HepG2 (cell line): Measurements from ENCODE around the gene CDAN1. TPM values are rescaled to one million over a fixed set of nuclear protein-coding genes. Genes with fewer than 3 reads are reported as not detected.

ENCODE experiments used
- CCAR2 ChIP-seq: fragments of 200-400 bp; formaldehyde crosslinking; optimal IDR thresholded peaks from 2 replicates; pipeline ENCODE3; 2018; ENCODE audit warnings: low read depth, mild to moderate bottlenecking, low read length, moderate library complexity
- ESRRA ChIP-seq: sonication (generic); formaldehyde crosslinking; IDR thresholded peaks from 2 replicates; pipeline ENCODE4 v1.5.1; 2020; ENCODE audit warnings: mild to moderate bottlenecking, low read depth, missing genetic modification reagents
- HNRNPH1 ChIP-seq: fragments of 200-400 bp; formaldehyde crosslinking; optimal IDR thresholded peaks from 2 replicates; pipeline ENCODE3; 2017; ENCODE audit warnings: mild to moderate bottlenecking, low read depth, low read length
- NCOA1 ChIP-seq: sonication (generic); formaldehyde crosslinking; IDR thresholded peaks from 2 replicates; pipeline ENCODE4 v1.9.0; 2021; ENCODE audit warnings: missing genetic modification reagents
- NCOR1 ChIP-seq: fragments of 200-600 bp; sonication (generic); IDR thresholded peaks from 2 replicates; pipeline ENCODE4 v1.7.0; 2017; ENCODE audit warnings: antibody characterized with exemption, low read length, borderline replicate concordance
- NFIC ChIP-seq: IDR thresholded peaks from 2 replicates; pipeline ENCODE4 v1.6.1; 2012; ENCODE audit warnings: mild to moderate bottlenecking, low read length, inconsistent platforms
- NKX3-1 ChIP-seq: sonication (generic); formaldehyde crosslinking; IDR thresholded peaks from 2 replicates; pipeline ENCODE4 v1.5.0; 2020; ENCODE audit warnings: missing genetic modification reagents
- PHF21A ChIP-seq: sonication (generic); formaldehyde crosslinking; IDR thresholded peaks from 2 replicates; pipeline ENCODE4 v1.5.0; 2020; ENCODE audit warnings: mild to moderate bottlenecking, missing genetic modification reagents
- POLR2AphosphoS5 ChIP-seq: IDR thresholded peaks from 2 replicates; pipeline ENCODE4 v1.6.1; 2012; ENCODE audit warnings: low read depth, low read length
- SMAD1 ChIP-seq: sonication (generic); formaldehyde crosslinking; IDR thresholded peaks from 2 replicates; pipeline ENCODE4 v1.4.0; 2020; ENCODE audit warnings: missing genetic modification reagents, low read depth, mild to moderate bottlenecking, borderline replicate concordance
- TBX3 ChIP-seq: fragments of 450-650 bp; IDR thresholded peaks from 2 replicates; pipeline ENCODE4 v1.6.1; 2017; ENCODE audit warnings: antibody characterized with exemption, mild to moderate bottlenecking, inconsistent platforms, borderline replicate concordance
- ZKSCAN5 ChIP-seq: sonication (generic); formaldehyde crosslinking; IDR thresholded peaks from 2 replicates; pipeline ENCODE4 v1.5.1; 2020; ENCODE audit warnings: mild to moderate bottlenecking, missing genetic modification reagents
- ZMYM2 ChIP-seq: sonication (generic); formaldehyde crosslinking; IDR thresholded peaks from 2 replicates; pipeline ENCODE4 v1.8.0; 2022; ENCODE audit warnings: mild to moderate bottlenecking, missing genetic modification reagents
- ZNF124 ChIP-seq: sonication (generic); formaldehyde crosslinking; IDR thresholded peaks from 2 replicates; pipeline ENCODE4 v1.4.0; 2020; ENCODE audit warnings: missing genetic modification reagents
- ZNF263 ChIP-seq: sonication (generic); formaldehyde crosslinking; IDR thresholded peaks from 2 replicates; pipeline ENCODE4 v1.4.0; 2020; ENCODE audit warnings: missing genetic modification reagents
- ZNF430 ChIP-seq: sonication (generic); formaldehyde crosslinking; IDR thresholded peaks from 2 replicates; pipeline ENCODE4 v1.9.0; 2021; ENCODE audit warnings: mild to moderate bottlenecking, missing genetic modification reagents
- ZNF549 ChIP-seq: sonication (generic); formaldehyde crosslinking; IDR thresholded peaks from 2 replicates; pipeline ENCODE4 v1.5.0; 2020; ENCODE audit warnings: missing genetic modification reagents
- ZNF598 ChIP-seq: sonication (generic); formaldehyde crosslinking; IDR thresholded peaks from 2 replicates; pipeline ENCODE4 v1.5.1; 2020; ENCODE audit warnings: mild to moderate bottlenecking, missing genetic modification reagents, borderline replicate concordance
- ZNF678 ChIP-seq: sonication (generic); formaldehyde crosslinking; IDR thresholded peaks from 2 replicates; pipeline ENCODE4 v1.4.0; 2020; ENCODE audit warnings: mild to moderate bottlenecking, missing genetic modification reagents
- polyA plus RNA-seq, 8 experiments: library from polyadenylated mRNA; depleted of rRNA in 3 of 8; stranded (reverse) in 7 of 8; unstranded in 1 of 8; fragments of >200 nt; fragmentation: Illumina TruSeq in 4 of 8; extraction: Trizol in 4 of 8; gene quantifications; 2 replicates each; pipeline versions ENCODE4 v1.2.1 to v1.2.3, GENCODE V29; 2011 to 2016; ENCODE audit warnings: low read depth in 4 of 8, missing spikeins in 1 of 8, mixed read lengths in 1 of 8; ENCODE audit not compliant: insufficient read depth in 1 of 8
- total RNA-seq, 5 experiments: library from RNA; depleted of rRNA; stranded (reverse); fragments of >200 nt; fragmentation: Illumina TruSeq; extraction: Trizol; gene quantifications; 2 replicates each; pipeline ENCODE4 v1.2.3, GENCODE V29; 2016; ENCODE audit warnings: low read depth in 1 of 5
- TF ChIP-seq, protein P1 (sequence below): IDR thresholded peaks from 2 replicates; pipeline ENCODE4 v1.6.1; 2016; ENCODE audit warnings: missing genetic modification reagents, missing compliant biosample characterization
- TF ChIP-seq, protein P2 (sequence below): sonication (generic); formaldehyde crosslinking; IDR thresholded peaks from 2 replicates; pipeline ENCODE4 v1.9.0; 2021; ENCODE audit warnings: missing genetic modification reagents, mild to moderate bottlenecking, borderline replicate concordance
- TF ChIP-seq, protein P3 (sequence below): sonication (generic); formaldehyde crosslinking; IDR thresholded peaks from 2 replicates; pipeline ENCODE4 v1.4.0; 2020; ENCODE audit warnings: missing genetic modification reagents
- TF ChIP-seq, protein P4 (sequence below): fragments of 450-650 bp; IDR thresholded peaks from 2 replicates; pipeline ENCODE4 v1.6.1; 2016

The CDAN1 gene
- total and polyA plus RNA-seq, 2 of the 13 experiments (the other 11 are each of a cell fraction or from before 2014, with no cell fraction given): 5.0 to 16.1 TPM

DNA sequence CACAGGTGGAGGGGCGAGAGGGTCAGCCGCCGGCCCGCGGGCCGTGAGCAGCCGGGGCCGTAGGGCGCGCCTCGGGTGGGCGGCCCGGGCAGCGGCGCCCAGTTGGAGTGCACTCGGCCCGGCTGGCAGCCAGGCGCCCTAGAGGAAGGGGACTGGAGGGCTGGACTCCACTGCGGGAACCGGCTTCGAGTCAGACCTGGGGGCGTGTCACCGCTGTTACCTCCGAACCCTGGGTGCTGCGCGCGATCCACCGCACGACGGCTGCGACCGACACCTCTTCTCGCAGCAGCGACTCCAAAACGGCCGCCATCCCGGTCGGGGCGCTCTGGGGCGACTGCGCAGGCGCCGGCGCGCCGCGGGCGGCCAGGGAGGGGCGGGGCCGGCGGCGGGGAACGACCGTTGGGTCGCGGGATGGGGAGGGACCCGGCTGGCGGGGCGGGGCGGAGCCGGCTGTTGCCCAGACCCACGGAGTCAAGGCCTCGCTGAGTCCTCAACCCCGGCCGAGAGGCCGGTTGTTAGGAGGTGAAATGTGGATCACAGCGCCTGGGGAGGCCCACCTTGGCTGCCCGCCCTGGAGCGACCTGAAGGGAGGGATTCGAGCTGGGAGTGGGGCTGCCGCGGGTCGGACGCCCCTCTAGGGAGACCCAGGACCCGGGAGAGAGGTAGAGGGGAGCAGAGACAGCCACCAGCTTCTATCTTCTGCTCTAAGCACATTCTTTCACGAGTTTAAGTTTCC is at the start of gene CDAN1 (continued):
- TF ChIP-seq NKX3-1 (CRISPR knock-in tag): no peak
- no peak for TF ChIP-seq NFIC
- TF ChIP-seq TBX3: no peak
- peak; percentile 77 for TF ChIP-seq POLR2AphosphoS5
- TF ChIP-seq, protein P1, sequence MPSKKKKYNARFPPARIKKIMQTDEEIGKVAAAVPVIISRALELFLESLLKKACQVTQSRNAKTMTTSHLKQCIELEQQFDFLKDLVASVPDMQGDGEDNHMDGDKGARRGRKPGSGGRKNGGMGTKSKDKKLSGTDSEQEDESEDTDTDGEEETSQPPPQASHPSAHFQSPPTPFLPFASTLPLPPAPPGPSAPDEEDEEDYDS: no peak
- TF ChIP-seq ZNF430 (CRISPR knock-in tag): peak; percentile 30; the same call in 1 of the 2 replicates
- TF ChIP-seq PHF21A (CRISPR knock-in tag): 0 out of 2 replicates have a peak, but pooled peaks have one; percentile 41
- TF ChIP-seq, protein P2, sequence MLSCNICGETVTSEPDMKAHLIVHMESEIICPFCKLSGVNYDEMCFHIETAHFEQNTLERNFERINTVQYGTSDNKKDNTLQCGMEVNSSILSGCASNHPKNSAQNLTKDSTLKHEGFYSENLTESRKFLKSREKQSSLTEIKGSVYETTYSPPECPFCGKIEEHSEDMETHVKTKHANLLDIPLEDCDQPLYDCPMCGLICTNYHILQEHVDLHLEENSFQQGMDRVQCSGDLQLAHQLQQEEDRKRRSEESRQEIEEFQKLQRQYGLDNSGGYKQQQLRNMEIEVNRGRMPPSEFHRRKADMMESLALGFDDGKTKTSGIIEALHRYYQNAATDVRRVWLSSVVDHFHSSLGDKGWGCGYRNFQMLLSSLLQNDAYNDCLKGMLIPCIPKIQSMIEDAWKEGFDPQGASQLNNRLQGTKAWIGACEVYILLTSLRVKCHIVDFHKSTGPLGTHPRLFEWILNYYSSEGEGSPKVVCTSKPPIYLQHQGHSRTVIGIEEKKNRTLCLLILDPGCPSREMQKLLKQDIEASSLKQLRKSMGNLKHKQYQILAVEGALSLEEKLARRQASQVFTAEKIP (CRISPR knock-in tag): no peak
- TF ChIP-seq ZNF263 (CRISPR knock-in tag): no peak
- TF ChIP-seq ZNF124 (CRISPR knock-in tag): no peak
- TF ChIP-seq ZNF549 (CRISPR knock-in tag): no peak
- TF ChIP-seq ESRRA (CRISPR knock-in tag): no peak
- TF ChIP-seq NCOA1: no peak
- TF ChIP-seq ZMYM2 (CRISPR knock-in tag): no peak
- no peak for TF ChIP-seq ZNF678 (CRISPR knock-in tag)
- TF ChIP-seq, protein P3, sequence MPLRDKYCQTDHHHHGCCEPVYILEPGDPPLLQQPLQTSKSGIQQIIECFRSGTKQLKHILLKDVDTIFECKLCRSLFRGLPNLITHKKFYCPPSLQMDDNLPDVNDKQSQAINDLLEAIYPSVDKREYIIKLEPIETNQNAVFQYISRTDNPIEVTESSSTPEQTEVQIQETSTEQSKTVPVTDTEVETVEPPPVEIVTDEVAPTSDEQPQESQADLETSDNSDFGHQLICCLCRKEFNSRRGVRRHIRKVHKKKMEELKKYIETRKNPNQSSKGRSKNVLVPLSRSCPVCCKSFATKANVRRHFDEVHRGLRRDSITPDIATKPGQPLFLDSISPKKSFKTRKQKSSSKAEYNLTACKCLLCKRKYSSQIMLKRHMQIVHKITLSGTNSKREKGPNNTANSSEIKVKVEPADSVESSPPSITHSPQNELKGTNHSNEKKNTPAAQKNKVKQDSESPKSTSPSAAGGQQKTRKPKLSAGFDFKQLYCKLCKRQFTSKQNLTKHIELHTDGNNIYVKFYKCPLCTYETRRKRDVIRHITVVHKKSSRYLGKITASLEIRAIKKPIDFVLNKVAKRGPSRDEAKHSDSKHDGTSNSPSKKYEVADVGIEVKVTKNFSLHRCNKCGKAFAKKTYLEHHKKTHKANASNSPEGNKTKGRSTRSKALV (CRISPR knock-in tag): no peak
- no peak for TF ChIP-seq HNRNPH1
- no peak for TF ChIP-seq ZNF598 (CRISPR knock-in tag)
- no peak for TF ChIP-seq SMAD1 (CRISPR knock-in tag)
- no peak for TF ChIP-seq CCAR2
- TF ChIP-seq NCOR1: no peak
- TF ChIP-seq, protein P4, sequence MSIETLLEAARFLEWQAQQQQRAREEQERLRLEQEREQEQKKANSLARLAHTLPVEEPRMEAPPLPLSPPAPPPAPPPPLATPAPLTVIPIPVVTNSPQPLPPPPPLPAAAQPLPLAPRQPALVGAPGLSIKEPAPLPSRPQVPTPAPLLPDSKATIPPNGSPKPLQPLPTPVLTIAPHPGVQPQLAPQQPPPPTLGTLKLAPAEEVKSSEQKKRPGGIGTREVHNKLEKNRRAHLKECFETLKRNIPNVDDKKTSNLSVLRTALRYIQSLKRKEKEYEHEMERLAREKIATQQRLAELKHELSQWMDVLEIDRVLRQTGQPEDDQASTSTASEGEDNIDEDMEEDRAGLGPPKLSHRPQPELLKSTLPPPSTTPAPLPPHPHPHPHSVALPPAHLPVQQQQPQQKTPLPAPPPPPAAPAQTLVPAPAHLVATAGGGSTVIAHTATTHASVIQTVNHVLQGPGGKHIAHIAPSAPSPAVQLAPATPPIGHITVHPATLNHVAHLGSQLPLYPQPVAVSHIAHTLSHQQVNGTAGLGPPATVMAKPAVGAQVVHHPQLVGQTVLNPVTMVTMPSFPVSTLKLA: no peak
- TF ChIP-seq ZKSCAN5 (CRISPR knock-in tag): peak; percentile 52; the same call in 1 of the 2 replicates
